ENCODE data around the gene DOK3. TPM values are rescaled to one million over a fixed set of nuclear protein-coding genes. Genes with fewer than 3 reads are reported as not detected.
A peak's percentile ranks its signal among the peaks of the same experiment; 100 is the strongest.

DOK3 gene
- total and polyA plus RNA-seq, 7 donors: 3.0 to 20.2 (median 7.1) TPM

DNA sequence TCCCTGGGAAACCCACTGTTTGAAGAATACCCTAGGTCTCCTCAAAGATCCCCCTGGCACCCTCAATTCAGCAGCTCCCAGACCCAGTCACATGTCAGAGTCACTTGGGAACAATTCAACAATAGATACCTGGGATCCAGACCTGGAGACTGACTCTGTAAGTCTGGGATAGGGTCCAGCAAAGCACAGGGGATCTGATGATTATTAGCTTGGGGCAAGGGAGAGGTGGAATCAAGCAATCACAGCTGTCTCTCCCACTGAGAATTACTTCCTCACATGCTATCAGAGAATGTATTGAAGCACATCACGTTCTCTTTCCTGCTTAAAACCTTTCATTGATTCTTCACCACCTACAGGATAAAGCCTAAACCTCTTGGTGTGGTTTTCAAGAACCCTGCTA, 38.9 kb upstream of the DOK3 start:
- Histone ChIP-seq H3K36me3 (peaks cover 0 to 15% (median 0%) of the 10 kb centered on the region in 4 donors), H3K27ac (peak overlapping the region in 3 of 4 donors; percentile 33 to 55 (median 44)), H3K9me3 (no peaks in the 10 kb centered on the region), H3K4me1 (peaks cover 0 to 90% (median 69%) of the 10 kb centered on the region in 4 donors), H3K27me3 (no peaks in the 10 kb centered on the region), H3K4me3 (no peak overlapping the region)
- TF ChIP-seq POLR2AphosphoS5 (IDR thresholded peaks at IDR 0.05) (no peak), EP300 (IDR thresholded peaks at IDR 0.05) (no peak), POLR2A (IDR thresholded peaks at IDR 0.05) (no peak)
- TF ChIP-seq, protein P1, sequence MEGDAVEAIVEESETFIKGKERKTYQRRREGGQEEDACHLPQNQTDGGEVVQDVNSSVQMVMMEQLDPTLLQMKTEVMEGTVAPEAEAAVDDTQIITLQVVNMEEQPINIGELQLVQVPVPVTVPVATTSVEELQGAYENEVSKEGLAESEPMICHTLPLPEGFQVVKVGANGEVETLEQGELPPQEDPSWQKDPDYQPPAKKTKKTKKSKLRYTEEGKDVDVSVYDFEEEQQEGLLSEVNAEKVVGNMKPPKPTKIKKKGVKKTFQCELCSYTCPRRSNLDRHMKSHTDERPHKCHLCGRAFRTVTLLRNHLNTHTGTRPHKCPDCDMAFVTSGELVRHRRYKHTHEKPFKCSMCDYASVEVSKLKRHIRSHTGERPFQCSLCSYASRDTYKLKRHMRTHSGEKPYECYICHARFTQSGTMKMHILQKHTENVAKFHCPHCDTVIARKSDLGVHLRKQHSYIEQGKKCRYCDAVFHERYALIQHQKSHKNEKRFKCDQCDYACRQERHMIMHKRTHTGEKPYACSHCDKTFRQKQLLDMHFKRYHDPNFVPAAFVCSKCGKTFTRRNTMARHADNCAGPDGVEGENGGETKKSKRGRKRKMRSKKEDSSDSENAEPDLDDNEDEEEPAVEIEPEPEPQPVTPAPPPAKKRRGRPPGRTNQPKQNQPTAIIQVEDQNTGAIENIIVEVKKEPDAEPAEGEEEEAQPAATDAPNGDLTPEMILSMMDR (IDR thresholded peaks at IDR 0.05): no peak
- 78 to 86% methylated on average over 1 of the region's 1 CpG for WGBS, 2 donors
- DNase-seq: no peak
- intact Hi-C loops (cut with DNase I): no loop called here

DNA sequence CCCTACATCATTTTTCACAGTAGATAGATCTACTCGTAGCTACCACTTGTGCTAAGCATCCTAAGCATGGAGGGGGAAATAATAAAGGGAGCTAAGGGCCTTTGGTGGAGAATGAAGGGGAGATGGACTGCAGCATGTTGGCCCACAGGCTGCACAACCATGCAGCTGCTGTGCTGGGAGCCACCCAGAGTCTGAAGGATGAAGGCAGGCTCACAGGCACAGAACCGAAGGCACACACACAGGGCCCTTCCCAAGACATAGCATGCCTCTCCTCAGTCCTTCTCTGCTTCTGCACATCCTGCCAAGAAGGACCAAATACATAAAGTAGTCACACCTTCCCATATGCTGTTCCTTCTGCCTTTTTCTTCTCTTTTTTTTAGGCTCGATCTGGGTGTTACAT, 38.1 kb upstream of the DOK3 start:
- Histone ChIP-seq H3K27ac (peak overlapping the region; percentile 15 to 55 (median 38)), H3K27me3 (no peaks in the 10 kb centered on the region), H3K9me3 (no peaks in the 10 kb centered on the region), H3K4me1 (peaks cover 0 to 90% (median 66%) of the 10 kb centered on the region in 4 donors), H3K4me3 (no peak overlapping the region), H3K36me3 (peaks cover 0 to 15% (median 0%) of the 10 kb centered on the region in 4 donors)
- no peak for TF ChIP-seq EP300 (IDR thresholded peaks at IDR 0.05)
- TF ChIP-seq, protein P1 (IDR thresholded peaks at IDR 0.05): no peak
- no peak for TF ChIP-seq POLR2AphosphoS5 (IDR thresholded peaks at IDR 0.05)
- TF ChIP-seq POLR2A (IDR thresholded peaks at IDR 0.05): no peak
- 88 to 91% methylated on average over 3 of the region's 3 CpGs for WGBS, 2 donors
- no peak for DNase-seq
- intact Hi-C loops (cut with DNase I): no loop called here

DNA sequence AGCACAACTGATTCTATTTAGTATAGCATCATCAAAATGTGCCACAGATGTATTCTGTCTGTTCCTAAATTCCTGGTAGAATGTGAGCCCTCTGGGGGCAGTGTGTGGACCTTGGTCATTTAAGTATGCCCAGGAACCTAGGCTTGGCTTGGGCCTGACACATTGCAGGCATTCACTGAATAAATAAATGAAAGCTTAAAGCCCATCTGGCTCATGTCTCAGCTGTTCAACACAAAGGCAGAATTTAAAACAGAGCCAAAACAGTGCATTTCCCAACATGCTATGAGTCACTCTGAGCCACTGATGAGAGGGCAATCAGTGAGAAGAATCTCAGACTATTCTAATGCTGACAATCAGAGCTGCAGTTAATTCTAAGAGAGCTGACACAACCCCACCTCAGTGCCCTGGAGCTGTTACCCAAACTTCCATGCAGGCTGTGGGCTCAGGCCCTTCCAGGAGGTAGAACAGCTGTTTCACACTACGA, 36.7 kb upstream of the DOK3 start:
- Histone ChIP-seq H3K4me1 (peaks cover 0 to 88% (median 64%) of the 10 kb centered on the region in 4 donors), H3K27ac (peak overlapping the region; percentile 75 to 87 (median 84)), H3K27me3 (no peaks in the 10 kb centered on the region), H3K4me3 (no peak overlapping the region), H3K36me3 (peaks cover 0 to 12% (median 0%) of the 10 kb centered on the region in 4 donors), H3K9me3 (no peaks in the 10 kb centered on the region)
- 83 to 86% methylated on average over 1 of the region's 1 CpG for WGBS, 2 donors
- intact Hi-C loops (cut with DNase I): no loop called here
- TF ChIP-seq, protein P1 (IDR thresholded peaks at IDR 0.05): no peak
- TF ChIP-seq POLR2AphosphoS5 (IDR thresholded peaks at IDR 0.05) (peak; percentile 89 to 97 (median 94)), POLR2A (IDR thresholded peaks at IDR 0.05) (no peak), EP300 (IDR thresholded peaks at IDR 0.05) (peak; percentile 51 to 89 (median 74))
- DNase-seq: peak; percentile 86

DNA sequence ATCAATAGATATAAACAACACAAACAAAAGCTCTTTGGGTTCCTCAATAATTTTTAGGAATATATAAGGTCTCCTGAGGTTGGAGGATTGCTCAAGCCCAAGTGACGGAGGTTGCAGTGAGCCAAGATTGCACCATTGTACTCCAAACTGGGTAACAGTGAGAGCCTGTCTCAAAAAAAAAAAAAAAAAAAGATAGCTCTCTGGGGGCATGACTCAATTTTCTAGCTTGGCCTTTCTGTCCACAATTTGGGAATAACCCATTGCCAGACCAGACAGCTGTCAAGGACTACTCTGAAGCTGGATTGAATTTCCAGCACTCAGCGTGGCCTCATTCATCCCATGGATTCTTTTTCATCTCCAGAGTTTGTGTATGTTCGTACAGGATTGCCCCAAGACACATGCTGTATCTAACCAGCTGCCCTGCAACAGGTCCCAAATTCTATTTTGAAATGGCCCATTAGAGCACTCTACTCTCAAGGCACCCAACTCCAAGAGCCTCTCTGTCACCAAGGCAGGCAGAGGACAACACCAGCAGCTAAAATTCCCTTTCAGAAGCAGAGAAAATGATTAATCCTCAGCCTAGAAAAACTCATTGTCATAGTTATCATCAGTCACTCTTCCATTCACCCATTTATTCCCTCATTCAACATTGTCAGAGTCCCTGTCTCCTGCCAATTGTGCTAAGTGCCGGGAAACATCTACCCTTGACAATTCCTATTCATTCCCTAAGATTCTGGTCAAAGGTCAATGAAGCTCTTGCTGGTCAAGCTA, 36.0 kb upstream of the DOK3 start:
- intact Hi-C loops (cut with DNase I): no loop called here
- 85 to 88% methylated on average over 4 of the region's 4 CpGs for WGBS, 2 donors
- TF ChIP-seq POLR2AphosphoS5 (IDR thresholded peaks at IDR 0.05) (peak; percentile 21 to 73 (median 44)), EP300 (IDR thresholded peaks at IDR 0.05) (peak in 1 of 4 donors; percentile 57), POLR2A (IDR thresholded peaks at IDR 0.05) (no peak)
- TF ChIP-seq, protein P1 (IDR thresholded peaks at IDR 0.05): no peak
- H3K9me3 ChIP-seq: no peaks in the 10 kb centered on the region
- H3K4me1 ChIP-seq: peaks cover 0 to 85% (median 67%) of the 10 kb centered on the region in 4 donors
- H3K27ac ChIP-seq: peak overlapping the region; percentile 75 to 87 (median 84)
- no peak overlapping the region for H3K4me3 ChIP-seq
- peak; percentile 91 for DNase-seq
- H3K36me3 ChIP-seq: peaks cover 0 to 6% (median 0%) of the 10 kb centered on the region in 4 donors
- no peaks in the 10 kb centered on the region for H3K27me3 ChIP-seq
